ENCODE results near the gene PRDM1. TPM values are rescaled to one million over a fixed set of nuclear protein-coding genes. Genes with fewer than 3 reads are reported as not detected.

PRDM1 gene
- total RNA-seq, 4 donors from 2014 or later = 1.0 to 20.7 (median 7.0) TPM

GRCh38 chr6:106092279-106092678 is 6.1 kb downstream of the PRDM1 start:
- no peak for TF ChIP-seq CTCF (IDR thresholded peaks at IDR 0.05)
- no peak for TF ChIP-seq POLR2A (IDR thresholded peaks at IDR 0.05)
- Histone ChIP-seq H3K27me3 (no peaks in the 10 kb centered on the region), H3K27ac (peak overlapping the region in 1 of 2 donors; percentile 11), H3K36me3 (no peaks in the 10 kb centered on the region), H3K9me3 (no peaks in the 10 kb centered on the region), H3K4me1 (no peaks in the 10 kb centered on the region), H3K4me3 (no peak overlapping the region)
- no peak for DNase-seq
- intact Hi-C loops (cut with DNase I; ENCODE audit: low total_unique reads) = no loop called here

- no peak for DNase-seq
- Histone ChIP-seq H3K9me3 (no peaks in the 10 kb centered on the region), H3K27ac (peak overlapping the region; percentile 5 to 35), H3K4me3 (no peak overlapping the region), H3K36me3 (no peaks in the 10 kb centered on the region), H3K27me3 (no peaks in the 10 kb centered on the region), H3K4me1 (no peaks in the 10 kb centered on the region)
- intact Hi-C loops (cut with DNase I; ENCODE audit: low total_unique reads) = no loop called here
- no peak for TF ChIP-seq CTCF (IDR thresholded peaks at IDR 0.05)
- TF ChIP-seq POLR2A (IDR thresholded peaks at IDR 0.05) = no peak
Observed at GRCh38 chr6:106094261-106094963, 8.3 kb downstream of the PRDM1 start.

- no peaks in the 10 kb centered on the region for H3K36me3 ChIP-seq
- H3K4me3 ChIP-seq = no peak overlapping the region
- no peak for DNase-seq
- H3K27ac ChIP-seq = no peak overlapping the region
- H3K4me1 ChIP-seq = no peaks in the 10 kb centered on the region
- TF ChIP-seq CTCF (IDR thresholded peaks at IDR 0.05) (no peak), POLR2A (IDR thresholded peaks at IDR 0.05) (no peak)
- H3K27me3 ChIP-seq = no peaks in the 10 kb centered on the region
- H3K9me3 ChIP-seq = no peaks in the 10 kb centered on the region
- intact Hi-C loops (cut with DNase I; ENCODE audit: low total_unique reads) = no loop called here
Observed at GRCh38 chr6:106094964-106095335, 8.8 kb downstream of the PRDM1 start.

- intact Hi-C loops (cut with DNase I; ENCODE audit: low total_unique reads) = no loop called here
- no peak for DNase-seq
- TF ChIP-seq CTCF (IDR thresholded peaks at IDR 0.05) = no peak
- TF ChIP-seq POLR2A (IDR thresholded peaks at IDR 0.05) = peak in 1 of 2 donors; percentile 9
- Histone ChIP-seq H3K4me1 (no peaks in the 10 kb centered on the region), H3K4me3 (peak overlapping the region; percentile 24 to 41), H3K27me3 (no peaks in the 10 kb centered on the region), H3K9me3 (no peaks in the 10 kb centered on the region), H3K36me3 (no peaks in the 10 kb centered on the region), H3K27ac (peak overlapping the region; percentile 66 to 78)
Observed at GRCh38 chr6:106097411-106098231, 11.5 kb downstream of the PRDM1 start.

All from uterus (tissue), 4 donors.